ENCODE data around the gene FUT2.

Gene FUT2

DNA sequence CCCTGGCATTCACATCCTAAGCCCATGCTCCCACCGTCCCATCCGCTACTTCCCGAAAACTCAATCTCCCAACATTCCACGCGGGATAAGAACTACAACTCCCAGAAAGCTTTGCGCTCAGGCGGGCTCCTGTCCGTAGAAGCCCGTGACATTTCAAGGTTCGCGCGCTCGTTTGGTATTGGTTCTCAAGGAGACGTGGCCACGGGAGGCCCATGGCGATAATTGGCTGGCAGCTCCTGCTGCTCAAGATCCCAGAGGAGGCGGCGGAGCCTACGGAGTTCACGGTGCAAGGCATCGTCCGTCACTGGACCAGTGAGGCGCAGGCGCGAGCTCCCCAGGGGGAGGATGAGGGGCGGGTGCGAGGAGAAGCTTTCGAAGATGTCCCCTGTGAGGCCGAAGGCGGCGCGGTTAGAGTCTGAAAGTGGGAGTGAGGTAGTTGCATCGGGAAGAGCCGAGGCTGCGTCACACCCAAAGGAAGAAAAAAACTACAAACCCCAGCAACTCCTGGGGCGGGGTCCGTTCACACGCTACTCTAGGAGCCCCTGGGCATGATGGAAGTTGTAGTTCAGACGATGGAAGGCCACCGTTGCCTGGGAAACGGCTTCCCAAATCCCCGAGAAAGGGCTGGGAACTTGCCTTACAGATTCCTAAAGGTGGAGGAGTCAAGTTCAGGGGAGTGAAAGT, 25.0 kb downstream of the FUT2 start:
- TF ChIP-seq, protein P1, sequence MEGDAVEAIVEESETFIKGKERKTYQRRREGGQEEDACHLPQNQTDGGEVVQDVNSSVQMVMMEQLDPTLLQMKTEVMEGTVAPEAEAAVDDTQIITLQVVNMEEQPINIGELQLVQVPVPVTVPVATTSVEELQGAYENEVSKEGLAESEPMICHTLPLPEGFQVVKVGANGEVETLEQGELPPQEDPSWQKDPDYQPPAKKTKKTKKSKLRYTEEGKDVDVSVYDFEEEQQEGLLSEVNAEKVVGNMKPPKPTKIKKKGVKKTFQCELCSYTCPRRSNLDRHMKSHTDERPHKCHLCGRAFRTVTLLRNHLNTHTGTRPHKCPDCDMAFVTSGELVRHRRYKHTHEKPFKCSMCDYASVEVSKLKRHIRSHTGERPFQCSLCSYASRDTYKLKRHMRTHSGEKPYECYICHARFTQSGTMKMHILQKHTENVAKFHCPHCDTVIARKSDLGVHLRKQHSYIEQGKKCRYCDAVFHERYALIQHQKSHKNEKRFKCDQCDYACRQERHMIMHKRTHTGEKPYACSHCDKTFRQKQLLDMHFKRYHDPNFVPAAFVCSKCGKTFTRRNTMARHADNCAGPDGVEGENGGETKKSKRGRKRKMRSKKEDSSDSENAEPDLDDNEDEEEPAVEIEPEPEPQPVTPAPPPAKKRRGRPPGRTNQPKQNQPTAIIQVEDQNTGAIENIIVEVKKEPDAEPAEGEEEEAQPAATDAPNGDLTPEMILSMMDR (IDR thresholded peaks at IDR 0.05) = no peak

DNA sequence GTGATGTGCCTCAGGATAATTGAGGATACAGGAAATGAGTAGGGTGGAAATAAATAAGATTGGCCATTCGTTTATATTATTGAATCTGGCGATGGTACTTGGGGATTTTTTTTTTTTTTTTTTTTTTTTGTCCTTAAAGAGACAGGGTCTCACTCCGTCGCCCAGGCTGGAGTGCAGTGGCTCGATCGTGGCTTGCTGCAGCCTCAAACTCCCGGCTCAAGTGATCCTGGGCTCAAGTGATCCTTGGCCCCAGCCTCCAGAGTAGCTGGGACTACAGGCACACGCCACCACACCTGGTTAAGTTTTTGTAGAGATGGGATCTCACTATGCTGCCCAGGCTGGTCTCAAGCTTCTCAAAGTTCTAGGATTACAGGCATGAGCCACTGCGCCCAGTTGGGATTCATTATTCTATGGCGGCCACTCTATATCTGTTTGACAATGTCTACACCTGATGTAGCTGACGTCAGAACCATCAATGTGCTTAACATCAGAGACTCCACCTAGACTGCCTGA, 26.5 kb downstream of the FUT2 start:
- TF ChIP-seq, protein P1 (IDR thresholded peaks at IDR 0.05) = no peak

DNA sequence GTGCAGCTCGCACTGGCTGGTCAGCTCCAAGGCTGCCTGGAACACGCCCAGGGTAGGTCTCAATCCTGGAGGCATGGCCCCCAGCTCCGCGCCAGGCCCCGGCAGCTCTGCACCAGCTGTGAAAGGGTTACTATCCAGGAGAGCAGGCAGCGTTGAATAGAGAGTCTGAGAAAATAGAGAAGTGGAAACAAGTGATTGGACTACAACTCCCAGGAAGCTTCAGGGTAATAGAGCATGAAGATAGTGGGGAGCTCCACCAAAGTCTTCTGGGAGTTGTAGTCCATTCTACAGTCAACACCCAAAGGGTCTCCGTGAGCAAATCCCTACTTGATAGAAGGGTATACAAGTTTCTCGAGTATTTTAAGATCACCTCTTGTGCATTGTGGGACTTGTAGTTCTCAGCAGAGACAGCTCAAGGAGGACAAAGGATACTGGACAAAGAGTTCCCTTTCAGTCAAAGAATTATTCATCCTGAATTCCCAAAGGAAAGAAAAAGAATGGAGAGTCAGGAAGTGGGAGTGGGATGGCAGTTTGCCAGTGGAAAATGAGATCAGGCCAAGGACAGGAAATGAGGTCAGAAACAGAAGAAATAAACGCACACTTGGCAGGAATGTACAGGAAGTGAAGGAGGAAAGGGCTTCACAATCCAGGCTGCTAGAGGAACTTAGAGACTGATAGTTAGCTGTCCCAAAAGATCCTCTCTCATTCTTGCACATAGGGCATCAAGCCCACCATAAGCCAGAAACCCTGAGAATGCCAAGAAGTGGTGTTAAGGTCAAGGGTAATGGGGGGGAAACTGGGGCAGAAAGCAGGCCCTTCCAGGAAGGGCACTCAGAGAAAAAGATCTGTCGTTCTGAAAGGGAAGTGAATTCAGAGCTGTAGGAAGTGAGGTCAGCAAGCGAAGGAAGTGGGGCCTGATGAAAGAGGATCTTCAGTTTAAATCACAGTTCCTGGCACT, 29.3 kb downstream of the FUT2 start:
- TF ChIP-seq, protein P1 (IDR thresholded peaks at IDR 0.05) = no peak

DNA sequence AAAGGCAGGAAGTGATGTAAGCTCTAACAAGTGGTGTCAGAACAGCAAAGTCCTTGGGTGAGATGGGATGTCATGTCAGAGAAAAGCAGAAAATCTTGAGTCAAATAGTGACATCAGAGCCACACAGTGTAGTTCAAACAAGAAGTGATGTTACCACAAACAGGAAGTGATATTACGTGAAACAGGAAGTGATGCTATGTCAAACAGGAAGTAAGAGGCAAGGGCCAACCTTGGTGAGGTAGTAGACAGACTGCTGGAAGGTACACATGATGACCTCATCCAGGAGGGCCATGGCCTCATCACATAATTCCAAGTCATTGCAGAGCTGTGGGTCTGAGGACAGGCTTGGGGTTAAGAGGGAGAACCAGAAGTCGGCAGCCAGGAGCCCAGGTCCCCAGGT, 30.8 kb downstream of the FUT2 start:
- TF ChIP-seq, protein P1 (IDR thresholded peaks at IDR 0.05) = no peak

DNA sequence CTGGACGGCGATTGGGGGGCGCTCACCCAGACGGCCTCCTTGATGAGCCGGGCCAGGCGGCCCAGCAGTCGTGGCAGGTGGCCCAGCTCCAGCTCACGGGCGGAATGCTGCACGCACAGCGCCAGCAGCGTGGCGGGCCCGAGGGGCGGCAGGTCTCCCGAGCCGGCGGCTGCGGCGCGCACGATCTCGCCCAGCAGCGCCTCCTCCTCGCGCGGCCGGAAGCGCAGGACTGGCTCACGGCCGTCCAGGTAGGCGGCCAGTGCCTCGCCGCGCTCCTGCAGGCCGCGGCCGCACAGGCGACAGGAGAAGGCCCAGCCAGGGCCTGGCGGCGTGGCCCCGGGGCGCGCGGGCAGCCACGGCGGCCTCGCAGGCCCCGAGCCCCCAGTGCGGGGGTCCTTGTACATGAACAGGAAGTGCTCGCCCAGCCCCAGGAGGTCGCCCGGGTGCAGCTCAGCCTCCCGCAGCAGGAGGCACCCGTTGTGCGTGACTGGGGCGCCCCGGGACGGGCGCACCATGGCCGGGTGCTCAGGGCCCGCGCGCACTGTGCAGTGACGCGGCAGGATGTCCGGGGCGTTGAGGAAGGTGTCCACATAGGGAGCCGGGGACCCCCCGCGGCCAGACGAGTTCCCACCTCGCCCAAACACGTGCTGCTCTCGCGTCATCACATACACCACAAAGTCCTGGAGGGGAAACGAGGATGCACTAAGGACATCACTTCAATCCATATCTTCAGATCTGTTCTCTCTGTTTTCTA, 33.3 kb downstream of the FUT2 start:
- TF ChIP-seq, protein P1 (IDR thresholded peaks at IDR 0.05) = no peak

DNA sequence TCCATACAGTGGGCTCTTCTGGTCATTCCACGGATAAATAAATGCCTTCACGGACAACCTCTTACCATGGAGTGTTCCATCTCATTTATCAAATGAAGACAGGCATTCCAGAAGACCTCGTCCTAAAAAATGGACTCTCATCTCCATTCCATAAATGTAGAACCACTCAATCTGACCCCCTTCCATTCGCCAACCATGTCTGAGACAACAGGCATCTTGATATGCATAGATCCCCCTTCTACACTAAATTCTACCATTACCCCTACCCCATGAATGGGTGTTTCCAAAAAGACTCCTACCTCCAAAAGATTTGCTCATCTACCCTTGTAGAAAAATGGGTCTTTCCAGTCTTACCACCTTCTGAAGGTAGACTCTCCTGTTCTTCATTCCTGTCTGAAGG, 35.7 kb downstream of the FUT2 start:
- TF ChIP-seq, protein P1 (IDR thresholded peaks at IDR 0.05) = no peak

DNA sequence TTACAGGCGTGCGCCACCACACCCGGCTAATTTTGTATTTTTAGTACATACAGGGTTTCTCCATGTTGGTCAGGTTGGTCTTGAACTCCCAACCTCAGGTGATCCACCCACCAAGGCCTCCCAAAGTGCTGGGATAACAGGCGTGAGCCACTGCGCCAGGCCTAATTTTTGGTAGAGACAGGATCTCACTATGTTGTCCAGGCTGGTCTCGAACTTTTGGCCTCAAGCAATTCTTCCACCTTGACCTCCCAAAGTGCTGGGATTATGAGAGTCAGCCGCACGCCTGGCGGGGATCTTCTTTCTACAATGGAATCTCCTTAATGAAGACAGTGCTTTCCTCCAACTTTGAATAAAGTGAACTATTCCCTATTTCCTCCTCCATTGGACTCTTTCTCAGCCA, 38.9 kb downstream of the FUT2 start:
- TF ChIP-seq, protein P1 (IDR thresholded peaks at IDR 0.05) = no peak

Measured in LNCAP (cell line).